ENCODE results near the gene ZNF586.
"Not testable (repeated sequence)": the region's sequence is repeated elsewhere in the genome, so short reads cannot be mapped to it uniquely, and the experiment has no call there.

ZNF586 gene

DNA sequence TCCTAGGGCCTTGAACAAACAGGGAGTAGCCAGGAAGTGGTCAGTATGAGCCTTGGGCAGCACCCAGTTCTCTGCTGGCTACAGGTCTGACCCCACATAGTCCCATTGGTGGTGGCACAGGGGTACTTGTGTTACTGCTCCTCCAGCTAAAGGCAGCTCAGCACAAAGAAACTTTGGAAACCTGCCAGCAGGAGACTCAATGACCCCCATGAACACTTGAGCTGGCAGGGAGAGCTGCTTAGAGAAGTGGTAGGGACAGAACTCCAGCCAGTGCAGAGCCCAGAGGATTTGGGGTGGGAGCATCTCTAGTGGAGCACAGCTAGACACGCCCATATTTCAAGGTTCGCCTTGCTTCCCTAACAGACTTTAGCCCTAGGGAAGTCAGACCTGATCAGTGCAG, 10.4 kb upstream of the ZNF586 start:
- Histone ChIP-seq H3K36me3 (ENCODE audit: control insufficient read depth, low read depth, low read length) (peaks cover 43% of the 10 kb centered on the region), H3K9ac (ENCODE audit: low read length) (no peak overlapping the region), H3K9me3 (ENCODE audit: control insufficient read depth, low read depth, low read length) (no peaks in the 10 kb centered on the region), H3K27me3 (ENCODE audit: control insufficient read depth, insufficient read depth, low read length) (no peaks in the 10 kb centered on the region), H3K4me3 (ENCODE audit: low read length) (no peak overlapping the region), H3K4me1 (ENCODE audit: control insufficient read depth, low read depth, low read length) (no peaks in the 10 kb centered on the region), H3K27ac (ENCODE audit: low read length) (no peak overlapping the region)

DNA sequence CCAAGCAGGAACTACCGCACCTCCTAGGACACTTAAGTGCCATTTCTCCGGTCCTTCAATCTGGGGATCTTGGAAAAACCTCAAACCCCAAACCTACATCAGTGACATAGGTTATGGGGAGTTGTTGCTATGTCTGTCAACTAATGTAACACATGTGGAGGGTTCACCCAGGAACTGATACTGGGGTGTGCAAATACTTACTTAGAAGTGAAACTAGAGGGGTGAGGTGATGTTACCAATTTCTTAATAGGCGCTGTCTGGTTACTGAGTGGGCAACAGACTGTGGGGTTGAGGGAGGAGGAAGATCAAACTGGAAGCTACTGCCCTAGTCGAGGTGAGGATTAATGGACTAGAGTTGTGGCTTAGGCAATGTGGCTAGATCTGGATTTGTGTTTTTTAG, 1.9 kb downstream of the ZNF586 start:
- no peaks in the 10 kb centered on the region for H3K4me1 ChIP-seq (ENCODE audit: control insufficient read depth, low read depth, low read length)
- H3K36me3 ChIP-seq (ENCODE audit: control insufficient read depth, low read depth, low read length), result peaks cover 6% of the 10 kb centered on the region
- no peaks in the 10 kb centered on the region for H3K9me3 ChIP-seq (ENCODE audit: control insufficient read depth, low read depth, low read length)
- H3K4me3 ChIP-seq (ENCODE audit: low read length), result no peak overlapping the region
- no peak overlapping the region for H3K9ac ChIP-seq (ENCODE audit: low read length)
- H3K27ac ChIP-seq (ENCODE audit: low read length), result no peak overlapping the region
- no peaks in the 10 kb centered on the region for H3K27me3 ChIP-seq (ENCODE audit: control insufficient read depth, insufficient read depth, low read length)

DNA sequence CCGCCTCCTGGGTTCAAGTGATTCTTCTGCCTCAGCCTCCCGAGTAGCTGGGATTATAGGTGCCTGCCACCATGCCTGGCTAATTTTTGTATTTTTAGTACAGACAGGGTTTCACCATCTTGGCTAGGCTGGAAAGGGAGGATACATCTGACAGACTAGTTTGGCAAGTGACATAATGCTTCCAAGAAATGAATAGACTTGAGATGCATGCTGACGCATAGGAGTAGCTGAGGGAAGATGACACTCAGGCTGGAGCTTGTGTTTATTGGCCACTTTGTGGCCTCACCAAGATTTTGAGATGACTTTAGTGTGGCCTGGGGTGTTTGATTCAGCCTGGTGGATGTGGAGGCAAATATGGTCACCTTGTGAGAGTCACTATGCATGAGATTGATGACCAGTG, 4.0 kb downstream of the ZNF586 start:
- H3K27me3 ChIP-seq (ENCODE audit: control insufficient read depth, insufficient read depth, low read length), result no peaks in the 10 kb centered on the region
- H3K9ac ChIP-seq (ENCODE audit: low read length), result no peak overlapping the region
- H3K4me1 ChIP-seq (ENCODE audit: control insufficient read depth, low read depth, low read length), result no peaks in the 10 kb centered on the region
- no peak overlapping the region for H3K27ac ChIP-seq (ENCODE audit: low read length)
- no peaks in the 10 kb centered on the region for H3K9me3 ChIP-seq (ENCODE audit: control insufficient read depth, low read depth, low read length)
- H3K36me3 ChIP-seq (ENCODE audit: control insufficient read depth, low read depth, low read length), result peaks cover 21% of the 10 kb centered on the region
- H3K4me3 ChIP-seq (ENCODE audit: low read length), result no peak overlapping the region

GRCh38 chr19:57776764-57777296, 7.4 kb downstream of the ZNF586 start:
- Histone ChIP-seq H3K4me3 (ENCODE audit: low read length) (no peak overlapping the region), H3K27me3 (ENCODE audit: control insufficient read depth, insufficient read depth, low read length) (no peaks in the 10 kb centered on the region), H3K36me3 (ENCODE audit: control insufficient read depth, low read depth, low read length) (peaks cover 45% of the 10 kb centered on the region), H3K4me1 (ENCODE audit: control insufficient read depth, low read depth, low read length) (no peaks in the 10 kb centered on the region), H3K9ac (ENCODE audit: low read length) (no peak overlapping the region), H3K9me3 (ENCODE audit: control insufficient read depth, low read depth, low read length) (no peaks in the 10 kb centered on the region), H3K27ac (ENCODE audit: low read length) (no peak overlapping the region)

GRCh38 chr19:57778336-57778735, 8.9 kb downstream of the ZNF586 start:
- Histone ChIP-seq H3K9me3 (ENCODE audit: control insufficient read depth, low read depth, low read length) (no peaks in the 10 kb centered on the region), H3K9ac (ENCODE audit: low read length) (no peak overlapping the region), H3K36me3 (ENCODE audit: control insufficient read depth, low read depth, low read length) (peaks cover 45% of the 10 kb centered on the region), H3K27ac (ENCODE audit: low read length) (no peak overlapping the region), H3K4me3 (ENCODE audit: low read length) (no peak overlapping the region), H3K4me1 (ENCODE audit: control insufficient read depth, low read depth, low read length) (no peaks in the 10 kb centered on the region), H3K27me3 (ENCODE audit: control insufficient read depth, insufficient read depth, low read length) (no peaks in the 10 kb centered on the region)

- H3K27me3 ChIP-seq (ENCODE audit: control insufficient read depth, insufficient read depth, low read length), result no peaks in the 10 kb centered on the region
- H3K36me3 ChIP-seq (ENCODE audit: control insufficient read depth, low read depth, low read length), result peaks cover 45% of the 10 kb centered on the region
- H3K9me3 ChIP-seq (ENCODE audit: control insufficient read depth, low read depth, low read length), result no peaks in the 10 kb centered on the region
- H3K4me3 ChIP-seq (ENCODE audit: low read length), result no peak overlapping the region
- H3K27ac ChIP-seq (ENCODE audit: low read length), result no peak overlapping the region
- no peak overlapping the region for H3K9ac ChIP-seq (ENCODE audit: low read length)
- no peaks in the 10 kb centered on the region for H3K4me1 ChIP-seq (ENCODE audit: control insufficient read depth, low read depth, low read length)
These were observed 9.9 kb downstream of the ZNF586 start for GRCh38 chr19:57779220-57779845.

DNA sequence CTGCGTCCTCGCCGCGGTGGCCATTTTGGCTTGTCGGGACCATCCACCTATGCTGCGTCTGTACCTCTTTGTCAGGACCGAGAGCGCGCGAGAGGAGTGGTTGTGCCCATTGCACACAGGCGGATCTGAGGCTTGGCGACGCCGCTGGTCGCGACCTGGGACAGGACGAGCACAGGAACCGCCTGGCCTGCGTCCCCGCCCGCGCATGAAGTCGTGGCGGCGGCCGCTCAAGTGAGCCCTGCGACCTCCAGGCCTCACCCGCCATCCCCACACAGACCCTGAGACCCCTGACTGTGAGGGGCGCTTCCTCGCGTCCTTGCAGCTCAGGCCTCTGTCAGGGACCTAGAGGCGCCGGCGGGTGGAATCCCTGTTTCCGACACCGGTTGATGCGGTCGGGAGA, 16.8 kb downstream of the ZNF586 start:
- Histone ChIP-seq H3K36me3 (ENCODE audit: control insufficient read depth, low read depth, low read length) (peaks cover 8% of the 10 kb centered on the region), H3K9ac (ENCODE audit: low read length) (no peak overlapping the region), H3K4me3 (ENCODE audit: low read length) (no peak overlapping the region), H3K27ac (ENCODE audit: low read length) (no peak overlapping the region), H3K27me3 (ENCODE audit: control insufficient read depth, insufficient read depth, low read length) (no peaks in the 10 kb centered on the region), H3K9me3 (ENCODE audit: control insufficient read depth, low read depth, low read length) (no peaks in the 10 kb centered on the region), H3K4me1 (ENCODE audit: control insufficient read depth, low read depth, low read length) (no peaks in the 10 kb centered on the region)

GRCh38 chr19:57786906-57787305, 17.4 kb downstream of the ZNF586 start:
- Histone ChIP-seq H3K4me3 (ENCODE audit: low read length) (no peak overlapping the region), H3K9ac (ENCODE audit: low read length) (no peak overlapping the region), H3K36me3 (ENCODE audit: control insufficient read depth, low read depth, low read length) (peaks cover 7% of the 10 kb centered on the region), H3K9me3 (ENCODE audit: control insufficient read depth, low read depth, low read length) (no peaks in the 10 kb centered on the region), H3K27ac (ENCODE audit: low read length) (no peak overlapping the region), H3K4me1 (ENCODE audit: control insufficient read depth, low read depth, low read length) (no peaks in the 10 kb centered on the region), H3K27me3 (ENCODE audit: control insufficient read depth, insufficient read depth, low read length) (no peaks in the 10 kb centered on the region)

DNA sequence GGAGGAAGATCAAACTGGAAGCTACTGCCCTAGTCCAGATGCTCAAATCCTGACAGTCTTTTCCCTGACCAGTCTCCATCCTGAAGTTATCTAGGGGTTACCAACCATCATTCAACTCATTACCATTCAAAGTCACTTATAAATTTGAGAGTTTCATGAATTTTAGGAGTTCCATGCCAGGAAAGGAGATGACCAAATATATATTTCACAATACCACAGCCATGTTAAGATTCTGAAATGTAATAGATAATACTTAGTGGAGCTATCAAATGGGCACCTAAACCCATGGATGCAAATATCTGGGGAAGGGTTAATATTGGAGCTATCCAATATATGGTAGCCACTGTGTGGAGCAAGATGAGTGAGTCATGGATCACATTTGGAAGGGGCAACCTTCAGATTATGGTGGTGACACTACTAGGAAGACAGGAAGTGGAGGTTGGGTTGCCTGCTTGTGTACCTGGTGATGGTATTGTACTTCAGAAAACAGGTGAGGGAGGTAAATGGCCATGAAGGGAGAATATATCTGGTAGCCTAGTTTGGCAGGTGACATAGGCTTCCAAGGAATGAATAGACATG, 18.7 kb downstream of the ZNF586 start:
- no peaks in the 10 kb centered on the region for H3K27me3 ChIP-seq (ENCODE audit: control insufficient read depth, insufficient read depth, low read length)
- no peaks in the 10 kb centered on the region for H3K9me3 ChIP-seq (ENCODE audit: control insufficient read depth, low read depth, low read length)
- H3K4me3 ChIP-seq (ENCODE audit: low read length), result no peak overlapping the region
- no peak overlapping the region for H3K27ac ChIP-seq (ENCODE audit: low read length)
- H3K4me1 ChIP-seq (ENCODE audit: control insufficient read depth, low read depth, low read length), result no peaks in the 10 kb centered on the region
- no peak overlapping the region for H3K9ac ChIP-seq (ENCODE audit: low read length)
- H3K36me3 ChIP-seq (ENCODE audit: control insufficient read depth, low read depth, low read length), result peaks cover 11% of the 10 kb centered on the region

DNA sequence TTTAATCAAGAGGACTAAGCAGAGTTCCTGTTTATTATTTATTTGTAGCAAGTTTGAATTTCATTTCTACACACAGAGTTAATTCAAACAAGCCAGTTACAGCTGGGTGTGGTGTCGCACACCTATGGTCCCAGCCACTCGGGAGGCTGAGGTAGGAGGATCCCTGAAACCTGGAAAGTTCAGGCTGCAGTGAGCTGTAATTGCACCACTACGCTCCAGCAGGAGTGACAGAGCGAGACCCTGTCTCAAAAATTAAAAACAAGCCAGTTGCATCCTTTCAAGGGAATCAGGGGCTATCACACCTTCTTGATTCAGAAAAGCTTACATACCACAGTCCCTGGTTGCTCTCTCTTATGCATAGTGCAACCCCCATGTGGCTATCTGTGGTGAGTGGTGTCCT, 19.8 kb downstream of the ZNF586 start:
- Histone ChIP-seq H3K27me3 (ENCODE audit: control insufficient read depth, insufficient read depth, low read length) (no peaks in the 10 kb centered on the region), H3K4me3 (ENCODE audit: low read length) (no peak overlapping the region), H3K4me1 (ENCODE audit: control insufficient read depth, low read depth, low read length) (no peaks in the 10 kb centered on the region), H3K27ac (ENCODE audit: low read length) (no peak overlapping the region), H3K9ac (ENCODE audit: low read length) (no peak overlapping the region), H3K9me3 (ENCODE audit: control insufficient read depth, low read depth, low read length) (no peaks in the 10 kb centered on the region), H3K36me3 (ENCODE audit: control insufficient read depth, low read depth, low read length) (peaks cover 11% of the 10 kb centered on the region)

DNA sequence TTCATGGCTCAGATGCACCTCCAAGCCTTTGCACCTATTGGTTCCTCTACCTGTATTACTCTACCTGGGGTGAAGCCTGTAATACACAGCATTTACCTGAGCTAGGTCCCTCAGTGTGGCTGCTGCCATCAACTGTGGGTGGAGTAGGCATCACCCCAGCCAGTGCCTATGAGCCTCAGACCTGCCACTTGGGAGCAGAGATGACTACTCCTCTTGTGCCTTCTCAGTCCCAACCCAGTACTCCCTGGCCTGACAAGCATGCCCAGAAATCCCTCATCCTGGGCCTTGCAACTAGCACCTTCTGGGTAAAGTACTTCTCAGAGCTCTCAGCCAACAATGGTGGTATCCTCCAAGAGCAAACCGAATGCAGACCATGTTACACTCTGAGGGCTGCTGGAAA, 27.1 kb downstream of the ZNF586 start:
- H3K4me1 ChIP-seq (ENCODE audit: control insufficient read depth, low read depth, low read length), result peaks cover 11% of the 10 kb centered on the region
- peaks cover 17% of the 10 kb centered on the region for H3K36me3 ChIP-seq (ENCODE audit: control insufficient read depth, low read depth, low read length)
- not testable (repeated sequence) for H3K4me3 ChIP-seq (ENCODE audit: low read length); H3K27me3 ChIP-seq (ENCODE audit: control insufficient read depth, insufficient read depth, low read length); H3K9ac ChIP-seq (ENCODE audit: low read length); H3K9me3 ChIP-seq (ENCODE audit: control insufficient read depth, low read depth, low read length); H3K27ac ChIP-seq (ENCODE audit: low read length)

DNA sequence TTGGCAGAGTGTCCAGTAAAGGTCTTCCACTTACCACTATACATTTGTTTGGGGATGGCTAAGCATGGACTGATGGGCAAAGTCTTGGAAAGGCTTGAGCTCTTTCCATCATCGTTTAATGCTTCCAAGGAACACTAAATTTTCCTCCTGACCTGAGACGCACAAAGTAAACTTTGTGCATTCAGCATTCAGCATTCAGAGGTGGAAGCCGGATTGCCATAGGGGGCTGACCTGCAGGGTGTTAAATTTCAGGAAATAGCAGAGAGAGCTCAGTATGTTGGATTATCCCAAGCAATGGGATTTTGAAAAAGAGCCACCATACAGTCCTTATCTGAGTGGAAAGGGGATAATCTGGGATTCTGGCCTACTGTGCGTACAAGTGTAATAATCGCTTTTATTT, 31.2 kb downstream of the ZNF586 start:
- Histone ChIP-seq H3K4me1 (ENCODE audit: control insufficient read depth, low read depth, low read length) (peaks cover 31% of the 10 kb centered on the region), H3K4me3 (ENCODE audit: low read length) (no peak overlapping the region), H3K9me3 (ENCODE audit: control insufficient read depth, low read depth, low read length) (no peaks in the 10 kb centered on the region), H3K27me3 (ENCODE audit: control insufficient read depth, insufficient read depth, low read length) (no peaks in the 10 kb centered on the region), H3K9ac (ENCODE audit: low read length) (no peak overlapping the region), H3K36me3 (ENCODE audit: control insufficient read depth, low read depth, low read length) (peaks cover 13% of the 10 kb centered on the region), H3K27ac (ENCODE audit: low read length) (no peak overlapping the region)

Measured in iPS-18a (cell line).